ENCODE results near the gene COP1. TPM values are rescaled to one million over a fixed set of nuclear protein-coding genes. Genes with fewer than 3 reads are reported as not detected.

COP1 gene
- total and polyA plus RNA-seq, 2 of the 13 experiments (the other 11 are each of a cell fraction or from before 2014, with no cell fraction given), result 20.5 to 51.3 TPM

DNA sequence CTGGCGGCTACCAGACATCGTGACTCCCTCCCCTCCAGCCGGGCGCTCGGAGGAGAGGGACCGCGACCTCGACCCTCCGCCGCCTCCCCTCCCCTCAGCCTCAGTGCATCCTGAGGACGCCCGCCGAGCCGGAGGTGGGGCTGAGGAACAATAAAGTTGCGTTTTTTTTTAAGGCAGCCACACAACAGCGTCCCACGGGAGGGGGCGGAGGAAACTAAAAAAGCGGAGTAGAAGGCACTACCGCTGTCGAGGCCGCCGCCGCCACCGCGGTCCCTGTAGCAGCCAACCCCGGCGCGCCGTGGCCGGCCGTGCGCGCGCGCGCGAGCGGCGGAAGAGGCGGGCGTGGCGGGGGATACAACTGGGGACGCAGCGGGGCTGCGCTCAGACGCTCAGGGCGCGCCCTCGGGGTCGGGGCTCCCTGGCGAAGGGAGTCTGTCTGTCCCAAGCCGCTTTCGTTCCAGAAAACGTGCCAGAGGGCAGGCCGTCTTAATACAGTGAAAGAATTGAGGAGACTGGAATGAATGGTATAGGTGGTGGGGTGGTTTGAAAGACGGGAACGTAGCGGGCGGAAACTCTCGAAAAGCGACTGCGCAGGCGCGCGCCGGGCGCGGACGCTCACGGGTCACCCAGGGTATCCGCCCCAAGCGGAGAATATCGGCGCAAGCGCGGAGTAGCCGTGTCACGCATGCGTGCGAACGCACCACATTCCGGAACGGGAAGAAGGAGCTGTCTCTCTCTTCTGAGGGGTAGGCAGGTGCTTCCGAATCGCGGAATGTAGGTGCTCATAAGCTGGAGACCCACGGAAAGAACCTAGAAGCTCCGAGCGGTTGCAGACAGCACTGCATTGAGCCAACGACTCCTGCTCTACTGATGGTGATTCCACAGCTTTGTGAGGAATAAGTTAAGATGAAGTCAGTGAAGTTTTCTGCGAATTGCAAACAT is at the start of gene COP1 (continued):
- TF ChIP-seq FIP1L1 (IDR thresholded peaks at IDR 0.05; ENCODE audit: borderline replicate concordance, insufficient read depth, low read depth, low read length) (0 out of 2 replicates have a peak, but pooled peaks have one; percentile 26), ZNF430 (CRISPR knock-in tag; IDR thresholded peaks at IDR 0.05) (peak; percentile 68; the same call in 1 of the 2 replicates), U2AF2 (IDR thresholded peaks at IDR 0.05; ENCODE audit: low read depth, low read length) (no peak), ZFYVE20 (CRISPR knock-in tag; IDR thresholded peaks at IDR 0.05; ENCODE audit: borderline replicate concordance, low read depth) (no peak), ZMAT3 (CRISPR knock-in tag; conservative IDR thresholded peaks at IDR 0.05) (no peak), ZNF777 (CRISPR knock-in tag; IDR thresholded peaks at IDR 0.05) (peak; percentile 54), ZNF253 (CRISPR knock-in tag; IDR thresholded peaks at IDR 0.05; ENCODE audit: borderline replicate concordance) (no peak), ZNF143 (CRISPR knock-in tag; IDR thresholded peaks at IDR 0.05) (peak; percentile 8; the same call in 1 of the 2 replicates), ZNF225 (CRISPR knock-in tag; IDR thresholded peaks at IDR 0.05) (no peak), SMAD1 (CRISPR knock-in tag; IDR thresholded peaks at IDR 0.05; ENCODE audit: borderline replicate concordance, low read depth) (no peak), NKX3-1 (CRISPR knock-in tag; IDR thresholded peaks at IDR 0.05) (no peak), PTBP1 (IDR thresholded peaks at IDR 0.05; ENCODE audit: low read depth, low read length, poor library complexity, severe bottlenecking) (no peak), ZFP62 (CRISPR knock-in tag; IDR thresholded peaks at IDR 0.05) (no peak), PCBP1 (IDR thresholded peaks at IDR 0.05; ENCODE audit: borderline replicate concordance, low read depth, low read length) (no peak), ZNF891 (CRISPR knock-in tag; IDR thresholded peaks at IDR 0.05) (peak; percentile 4; the same call in 1 of the 2 replicates), TMF1 (CRISPR knock-in tag; IDR thresholded peaks at IDR 0.05; ENCODE audit: low read depth) (0 out of 2 replicates have a peak, but pooled peaks have one; percentile 33), REPIN1 (CRISPR knock-in tag; IDR thresholded peaks at IDR 0.05; ENCODE audit: borderline replicate concordance, low read depth) (peak; percentile 42; the same call in 1 of the 2 replicates), BHLHE40 (IDR thresholded peaks at IDR 0.05; ENCODE audit: low read length) (peak; percentile 32; the same call in 1 of the 2 replicates), DNMT3B (CRISPR knock-in tag; conservative IDR thresholded peaks at IDR 0.05) (no peak), GTF2F1 (IDR thresholded peaks at IDR 0.05; ENCODE audit: low read length) (no peak), SAP130 (CRISPR knock-in tag; IDR thresholded peaks at IDR 0.05; ENCODE audit: low read depth) (peak; percentile 95), ZBTB7A (CRISPR knock-in tag; IDR thresholded peaks at IDR 0.05) (no peak; the same call in 1 of the 2 replicates)
- TF ChIP-seq, protein P1, sequence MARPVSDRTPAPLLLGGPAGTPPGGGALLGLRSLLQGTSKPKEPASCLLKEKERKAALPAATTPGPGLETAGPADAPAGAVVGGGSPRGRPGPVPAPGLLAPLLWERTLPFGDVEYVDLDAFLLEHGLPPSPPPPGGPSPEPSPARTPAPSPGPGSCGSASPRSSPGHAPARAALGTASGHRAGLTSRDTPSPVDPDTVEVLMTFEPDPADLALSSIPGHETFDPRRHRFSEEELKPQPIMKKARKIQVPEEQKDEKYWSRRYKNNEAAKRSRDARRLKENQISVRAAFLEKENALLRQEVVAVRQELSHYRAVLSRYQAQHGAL (CRISPR knock-in tag; IDR thresholded peaks at IDR 0.05; ENCODE audit: not compliant biosample characterization), result no peak
- TF ChIP-seq, protein P2, sequence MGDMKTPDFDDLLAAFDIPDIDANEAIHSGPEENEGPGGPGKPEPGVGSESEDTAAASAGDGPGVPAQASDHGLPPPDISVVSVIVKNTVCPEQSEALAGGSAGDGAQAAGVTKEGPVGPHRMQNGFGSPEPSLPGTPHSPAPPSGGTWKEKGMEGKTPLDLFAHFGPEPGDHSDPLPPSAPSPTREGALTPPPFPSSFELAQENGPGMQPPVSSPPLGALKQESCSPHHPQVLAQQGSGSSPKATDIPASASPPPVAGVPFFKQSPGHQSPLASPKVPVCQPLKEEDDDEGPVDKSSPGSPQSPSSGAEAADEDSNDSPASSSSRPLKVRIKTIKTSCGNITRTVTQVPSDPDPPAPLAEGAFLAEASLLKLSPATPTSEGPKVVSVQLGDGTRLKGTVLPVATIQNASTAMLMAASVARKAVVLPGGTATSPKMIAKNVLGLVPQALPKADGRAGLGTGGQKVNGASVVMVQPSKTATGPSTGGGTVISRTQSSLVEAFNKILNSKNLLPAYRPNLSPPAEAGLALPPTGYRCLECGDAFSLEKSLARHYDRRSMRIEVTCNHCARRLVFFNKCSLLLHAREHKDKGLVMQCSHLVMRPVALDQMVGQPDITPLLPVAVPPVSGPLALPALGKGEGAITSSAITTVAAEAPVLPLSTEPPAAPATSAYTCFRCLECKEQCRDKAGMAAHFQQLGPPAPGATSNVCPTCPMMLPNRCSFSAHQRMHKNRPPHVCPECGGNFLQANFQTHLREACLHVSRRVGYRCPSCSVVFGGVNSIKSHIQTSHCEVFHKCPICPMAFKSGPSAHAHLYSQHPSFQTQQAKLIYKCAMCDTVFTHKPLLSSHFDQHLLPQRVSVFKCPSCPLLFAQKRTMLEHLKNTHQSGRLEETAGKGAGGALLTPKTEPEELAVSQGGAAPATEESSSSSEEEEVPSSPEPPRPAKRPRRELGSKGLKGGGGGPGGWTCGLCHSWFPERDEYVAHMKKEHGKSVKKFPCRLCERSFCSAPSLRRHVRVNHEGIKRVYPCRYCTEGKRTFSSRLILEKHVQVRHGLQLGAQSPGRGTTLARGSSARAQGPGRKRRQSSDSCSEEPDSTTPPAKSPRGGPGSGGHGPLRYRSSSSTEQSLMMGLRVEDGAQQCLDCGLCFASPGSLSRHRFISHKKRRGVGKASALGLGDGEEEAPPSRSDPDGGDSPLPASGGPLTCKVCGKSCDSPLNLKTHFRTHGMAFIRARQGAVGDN (CRISPR knock-in tag; IDR thresholded peaks at IDR 0.05), result peak; percentile 68

Data from HepG2 (cell line).